HCT116 (cell line): ENCODE results near the gene GHDC.

ENCODE experiments used
- CEBPB ChIP-seq: IDR thresholded peaks from 2 replicates; pipeline ENCODE4 v1.6.1; 2012; ENCODE audit warnings: low read depth
- JUND ChIP-seq: IDR thresholded peaks from 2 replicates; pipeline ENCODE4 v1.6.1; 2012
- RAD21 ChIP-seq: IDR thresholded peaks from 2 replicates; pipeline ENCODE4 v1.6.1; 2012; ENCODE audit warnings: low read depth, mild to moderate bottlenecking
- SIN3A ChIP-seq: IDR thresholded peaks from 2 replicates; pipeline ENCODE4 v1.6.1; 2012; ENCODE audit warnings: low read depth
- TF ChIP-seq, protein P1 (sequence below), 3 experiments: fragments of 200-600 bp in 1 of 3; sonication (generic) in 1 of 3; IDR thresholded peaks in 2 of 3; conservative IDR thresholded peaks in 1 of 3; 2 replicates each; pipeline ENCODE4 v1.5.1; 2012 to 2017; ENCODE audit warnings: low read depth in 2 of 3, low read length in 2 of 3, antibody characterized with exemption in 1 of 3, borderline replicate concordance in 1 of 3, control low read depth in 1 of 3, mild to moderate bottlenecking in 1 of 3, mixed read lengths in 1 of 3, mixed run types in 1 of 3, moderate library complexity in 1 of 3; ENCODE audit not compliant: insufficient read depth in 1 of 3
- TF ChIP-seq, protein P2 (sequence below): IDR thresholded peaks from 2 replicates; pipeline ENCODE4 v1.6.1; 2012; ENCODE audit warnings: low read depth

DNA sequence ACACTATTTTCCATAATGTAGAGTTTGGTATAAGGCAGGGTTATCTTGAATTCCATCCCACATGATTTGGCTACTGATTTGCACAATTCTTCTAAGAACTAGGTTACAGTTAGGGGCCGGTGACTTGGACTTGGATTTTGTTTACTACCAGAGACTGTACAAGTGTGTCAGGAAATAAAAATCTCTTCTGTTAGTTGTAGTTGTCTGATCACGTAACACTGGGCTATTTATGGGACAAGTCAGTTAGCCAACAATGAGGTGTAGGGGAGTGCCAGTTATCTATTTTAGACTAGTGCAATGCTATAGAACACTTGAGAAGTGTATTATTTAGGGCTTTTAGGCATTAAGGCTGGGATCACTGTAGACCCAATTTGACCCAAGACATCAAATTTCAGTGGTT, 39.7 kb upstream of the GHDC start:
- TF ChIP-seq, protein P1, sequence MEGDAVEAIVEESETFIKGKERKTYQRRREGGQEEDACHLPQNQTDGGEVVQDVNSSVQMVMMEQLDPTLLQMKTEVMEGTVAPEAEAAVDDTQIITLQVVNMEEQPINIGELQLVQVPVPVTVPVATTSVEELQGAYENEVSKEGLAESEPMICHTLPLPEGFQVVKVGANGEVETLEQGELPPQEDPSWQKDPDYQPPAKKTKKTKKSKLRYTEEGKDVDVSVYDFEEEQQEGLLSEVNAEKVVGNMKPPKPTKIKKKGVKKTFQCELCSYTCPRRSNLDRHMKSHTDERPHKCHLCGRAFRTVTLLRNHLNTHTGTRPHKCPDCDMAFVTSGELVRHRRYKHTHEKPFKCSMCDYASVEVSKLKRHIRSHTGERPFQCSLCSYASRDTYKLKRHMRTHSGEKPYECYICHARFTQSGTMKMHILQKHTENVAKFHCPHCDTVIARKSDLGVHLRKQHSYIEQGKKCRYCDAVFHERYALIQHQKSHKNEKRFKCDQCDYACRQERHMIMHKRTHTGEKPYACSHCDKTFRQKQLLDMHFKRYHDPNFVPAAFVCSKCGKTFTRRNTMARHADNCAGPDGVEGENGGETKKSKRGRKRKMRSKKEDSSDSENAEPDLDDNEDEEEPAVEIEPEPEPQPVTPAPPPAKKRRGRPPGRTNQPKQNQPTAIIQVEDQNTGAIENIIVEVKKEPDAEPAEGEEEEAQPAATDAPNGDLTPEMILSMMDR (IDR thresholded peaks at IDR 0.05 in 2 of 3, conservative IDR thresholded peaks at IDR 0.05 in 1 of 3; ENCODE audit: borderline replicate concordance in 1 of 3, insufficient read depth in 1 of 3, low read depth in 2 of 3, low read length in 2 of 3): no peak
- TF ChIP-seq RAD21 (no peak), CEBPB (no peak), SIN3A (no peak), JUND (no peak)
- TF ChIP-seq, protein P2, sequence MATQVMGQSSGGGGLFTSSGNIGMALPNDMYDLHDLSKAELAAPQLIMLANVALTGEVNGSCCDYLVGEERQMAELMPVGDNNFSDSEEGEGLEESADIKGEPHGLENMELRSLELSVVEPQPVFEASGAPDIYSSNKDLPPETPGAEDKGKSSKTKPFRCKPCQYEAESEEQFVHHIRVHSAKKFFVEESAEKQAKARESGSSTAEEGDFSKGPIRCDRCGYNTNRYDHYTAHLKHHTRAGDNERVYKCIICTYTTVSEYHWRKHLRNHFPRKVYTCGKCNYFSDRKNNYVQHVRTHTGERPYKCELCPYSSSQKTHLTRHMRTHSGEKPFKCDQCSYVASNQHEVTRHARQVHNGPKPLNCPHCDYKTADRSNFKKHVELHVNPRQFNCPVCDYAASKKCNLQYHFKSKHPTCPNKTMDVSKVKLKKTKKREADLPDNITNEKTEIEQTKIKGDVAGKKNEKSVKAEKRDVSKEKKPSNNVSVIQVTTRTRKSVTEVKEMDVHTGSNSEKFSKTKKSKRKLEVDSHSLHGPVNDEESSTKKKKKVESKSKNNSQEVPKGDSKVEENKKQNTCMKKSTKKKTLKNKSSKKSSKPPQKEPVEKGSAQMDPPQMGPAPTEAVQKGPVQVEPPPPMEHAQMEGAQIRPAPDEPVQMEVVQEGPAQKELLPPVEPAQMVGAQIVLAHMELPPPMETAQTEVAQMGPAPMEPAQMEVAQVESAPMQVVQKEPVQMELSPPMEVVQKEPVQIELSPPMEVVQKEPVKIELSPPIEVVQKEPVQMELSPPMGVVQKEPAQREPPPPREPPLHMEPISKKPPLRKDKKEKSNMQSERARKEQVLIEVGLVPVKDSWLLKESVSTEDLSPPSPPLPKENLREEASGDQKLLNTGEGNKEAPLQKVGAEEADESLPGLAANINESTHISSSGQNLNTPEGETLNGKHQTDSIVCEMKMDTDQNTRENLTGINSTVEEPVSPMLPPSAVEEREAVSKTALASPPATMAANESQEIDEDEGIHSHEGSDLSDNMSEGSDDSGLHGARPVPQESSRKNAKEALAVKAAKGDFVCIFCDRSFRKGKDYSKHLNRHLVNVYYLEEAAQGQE: no peak
